Fibroblast of the aortic adventitia (primary cell): Measurements from ENCODE around the gene SLC35B4. TPM values are rescaled to one million over a fixed set of nuclear protein-coding genes. Genes with fewer than 3 reads are reported as not detected.

ENCODE experiments used
- DNase-seq: peaks from one replicate; pipeline ENCODE4 v3.0.0-alpha.2; 2010; ENCODE audit warnings: low read depth
- H3K4me3 ChIP-seq: 2 replicates; pipeline ENCODE4 v1.5.1; 2011; ENCODE audit warnings: low read depth, mild to moderate bottlenecking, control low read depth, low read length, moderate library complexity
- total RNA-seq: library from RNA; depleted of rRNA; stranded (reverse); fragments of >200 nt; gene quantifications from 2 replicates; pipeline ENCODE4 v1.2.3, GENCODE V29; 2012; ENCODE audit warnings: low replicate concordance
- TF ChIP-seq, protein P1 (sequence below): IDR thresholded peaks from 2 replicates; pipeline ENCODE4 v1.5.1; 2011; ENCODE audit warnings: mild to moderate bottlenecking, low read length, control low read depth, inconsistent platforms; ENCODE audit not compliant: insufficient read depth

SLC35B4 gene
- total RNA-seq, 1 donor = 18.4 TPM

- TF ChIP-seq, protein P1, sequence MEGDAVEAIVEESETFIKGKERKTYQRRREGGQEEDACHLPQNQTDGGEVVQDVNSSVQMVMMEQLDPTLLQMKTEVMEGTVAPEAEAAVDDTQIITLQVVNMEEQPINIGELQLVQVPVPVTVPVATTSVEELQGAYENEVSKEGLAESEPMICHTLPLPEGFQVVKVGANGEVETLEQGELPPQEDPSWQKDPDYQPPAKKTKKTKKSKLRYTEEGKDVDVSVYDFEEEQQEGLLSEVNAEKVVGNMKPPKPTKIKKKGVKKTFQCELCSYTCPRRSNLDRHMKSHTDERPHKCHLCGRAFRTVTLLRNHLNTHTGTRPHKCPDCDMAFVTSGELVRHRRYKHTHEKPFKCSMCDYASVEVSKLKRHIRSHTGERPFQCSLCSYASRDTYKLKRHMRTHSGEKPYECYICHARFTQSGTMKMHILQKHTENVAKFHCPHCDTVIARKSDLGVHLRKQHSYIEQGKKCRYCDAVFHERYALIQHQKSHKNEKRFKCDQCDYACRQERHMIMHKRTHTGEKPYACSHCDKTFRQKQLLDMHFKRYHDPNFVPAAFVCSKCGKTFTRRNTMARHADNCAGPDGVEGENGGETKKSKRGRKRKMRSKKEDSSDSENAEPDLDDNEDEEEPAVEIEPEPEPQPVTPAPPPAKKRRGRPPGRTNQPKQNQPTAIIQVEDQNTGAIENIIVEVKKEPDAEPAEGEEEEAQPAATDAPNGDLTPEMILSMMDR = no peak
- DNase-seq = no peak
- H3K4me3 ChIP-seq = no peak overlapping the region
Measured at GRCh38 chr7:134262322-134262721, 54.4 kb downstream of the SLC35B4 start.

- H3K4me3 ChIP-seq = no peak overlapping the region
- TF ChIP-seq, protein P1 = no peak
- DNase-seq = no peak
Measured at GRCh38 chr7:134255814-134256213, 60.9 kb downstream of the SLC35B4 start.

GRCh38 chr7:134254311-134254710 lies 62.4 kb downstream of the SLC35B4 start:
- no peak for DNase-seq
- TF ChIP-seq, protein P1 = no peak
- no peak overlapping the region for H3K4me3 ChIP-seq

- TF ChIP-seq, protein P1 = no peak
- H3K4me3 ChIP-seq = no peak overlapping the region
- no peak for DNase-seq
Measured at GRCh38 chr7:134248196-134248595, 68.5 kb downstream of the SLC35B4 start.

- no peak for DNase-seq
- TF ChIP-seq, protein P1 = no peak
- no peak overlapping the region for H3K4me3 ChIP-seq
Measured at GRCh38 chr7:134246761-134247160, 70.0 kb downstream of the SLC35B4 start.

GRCh38 chr7:134246347-134246746 lies 70.4 kb downstream of the SLC35B4 start:
- no peak for DNase-seq
- TF ChIP-seq, protein P1 = no peak
- no peak overlapping the region for H3K4me3 ChIP-seq

- DNase-seq = no peak
- TF ChIP-seq, protein P1 = no peak
Measured at GRCh38 chr7:134245253-134245652, 71.5 kb downstream of the SLC35B4 start.

More at GRCh38 chr7:134245253-134245652, 71.5 kb downstream of the SLC35B4 start:
- no peak overlapping the region for H3K4me3 ChIP-seq
